HG02938 (cell line): ENCODE data around the gene PXDN.

Source experiments
- ATAC-seq: cut with Tn5 transposase; IDR thresholded peaks from one replicate; pipeline ENCODE4 v1.9.1; 2021; ENCODE audit warnings: mild to moderate bottlenecking, moderate library complexity; ENCODE audit not compliant: unreplicated experiment

PXDN gene

GRCh38 chr2:1670636-1671035 lies 73.7 kb downstream of the PXDN start:
- no peak for ATAC-seq

DNA sequence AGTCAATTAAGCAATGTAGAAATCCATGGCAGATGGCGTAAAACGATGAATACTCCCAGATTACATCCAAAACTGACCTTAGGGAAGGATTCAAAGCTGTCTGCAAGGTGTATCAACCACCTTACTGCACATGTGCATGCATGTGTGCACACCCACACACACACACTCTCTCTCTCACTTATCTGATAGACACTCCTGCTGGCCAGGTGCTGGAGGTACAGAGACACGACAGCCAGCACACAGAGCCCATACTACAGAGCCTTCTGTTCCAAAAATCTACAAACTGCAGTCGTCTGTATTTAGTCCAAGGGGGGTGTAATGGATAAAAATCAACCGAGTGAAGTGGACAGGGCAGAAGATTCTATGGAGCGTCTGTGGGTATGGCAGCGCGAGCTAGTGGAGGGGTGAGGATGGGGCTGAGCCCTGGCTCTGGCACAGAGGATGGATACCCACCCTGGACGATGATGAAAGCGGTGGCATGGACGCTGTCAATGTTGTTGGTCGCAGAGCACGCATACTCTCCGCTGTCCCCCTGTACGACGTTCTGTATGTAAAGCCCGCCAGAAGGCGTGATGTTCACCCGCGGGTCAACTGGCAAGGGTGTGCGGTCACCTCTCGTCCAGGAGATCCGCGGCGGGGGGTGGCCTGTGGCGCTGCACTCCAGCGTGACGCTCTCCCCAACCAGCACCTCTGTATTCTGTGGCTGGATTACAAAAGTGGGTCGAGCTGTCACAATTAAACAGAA lies 78.4 kb downstream of the PXDN start:
- no peak for ATAC-seq

GRCh38 chr2:1664698-1665097 lies 79.6 kb downstream of the PXDN start:
- ATAC-seq, result no peak

DNA sequence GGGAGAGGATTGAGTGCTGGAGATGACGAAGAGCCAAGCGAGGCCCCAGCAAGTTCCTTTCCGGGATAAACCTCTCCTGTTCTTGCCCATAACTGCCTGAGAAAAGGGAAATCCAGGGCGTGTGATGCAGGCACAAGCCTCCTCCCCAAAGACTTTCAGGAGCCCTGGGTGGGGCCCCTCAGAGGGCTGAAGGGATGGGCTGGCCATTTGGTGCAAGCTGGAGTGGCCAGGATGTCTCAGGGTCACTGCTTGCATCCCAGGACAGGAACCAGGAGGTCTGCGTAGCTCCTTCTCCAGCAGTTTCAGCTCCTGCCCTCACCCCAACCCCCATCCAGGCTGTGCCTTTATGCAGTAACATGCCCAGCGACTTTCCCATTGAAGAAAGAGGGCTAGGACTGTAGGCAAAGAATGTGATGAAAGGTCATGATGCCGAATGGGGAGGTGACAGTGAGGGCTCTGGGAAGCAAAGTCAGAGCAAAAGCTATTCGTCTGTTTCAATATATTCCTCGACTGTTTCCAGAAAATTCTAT lies 80.2 kb downstream of the PXDN start:
- no peak for ATAC-seq

DNA sequence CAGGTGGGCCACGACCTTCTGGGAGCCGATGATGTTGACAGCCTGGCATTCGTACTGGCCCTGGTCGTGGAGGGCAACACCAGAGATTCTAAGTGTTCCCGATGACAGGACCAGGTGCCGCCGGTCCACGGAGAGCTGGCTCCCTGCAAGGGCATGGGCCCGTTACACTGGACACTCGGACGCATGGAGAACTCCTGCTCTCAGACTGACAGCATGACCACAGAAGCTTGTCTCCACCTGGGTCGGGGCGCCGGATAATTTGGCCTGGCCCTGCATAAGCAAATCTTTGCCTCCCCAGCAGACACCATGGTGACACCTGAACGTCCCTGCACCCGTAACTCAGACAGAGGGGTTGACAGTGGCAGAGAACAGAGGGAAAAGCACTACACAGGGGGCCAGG lies 80.7 kb downstream of the PXDN start:
- ATAC-seq, result no peak

DNA sequence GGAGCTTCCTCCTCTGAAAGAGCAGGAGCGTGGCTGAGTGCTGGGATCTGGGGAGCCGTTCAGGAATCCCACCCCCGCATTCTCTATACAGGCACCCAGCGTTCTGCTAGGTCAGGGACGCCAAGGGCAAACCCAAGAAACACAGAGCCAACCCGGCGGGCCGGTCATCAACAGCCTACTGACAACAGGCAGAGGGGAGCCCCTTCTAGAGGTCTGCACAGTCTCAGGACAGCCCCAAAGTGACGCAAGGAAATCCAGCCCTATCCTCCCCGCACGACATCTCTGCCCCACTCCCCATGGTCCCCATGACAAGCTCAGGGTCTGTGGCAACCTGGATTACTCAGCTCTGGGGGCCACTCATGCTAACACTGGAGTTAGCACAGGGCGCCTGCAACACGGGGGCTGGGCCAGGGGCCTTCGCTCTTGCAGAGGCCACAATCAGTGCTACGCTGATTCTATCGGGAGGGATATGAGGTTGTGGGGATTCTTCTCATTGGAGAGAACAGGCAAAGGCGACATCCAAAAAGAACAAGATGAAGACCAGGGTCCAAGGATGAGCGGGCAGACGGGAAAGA lies 81.6 kb downstream of the PXDN start:
- ATAC-seq, result no peak

DNA sequence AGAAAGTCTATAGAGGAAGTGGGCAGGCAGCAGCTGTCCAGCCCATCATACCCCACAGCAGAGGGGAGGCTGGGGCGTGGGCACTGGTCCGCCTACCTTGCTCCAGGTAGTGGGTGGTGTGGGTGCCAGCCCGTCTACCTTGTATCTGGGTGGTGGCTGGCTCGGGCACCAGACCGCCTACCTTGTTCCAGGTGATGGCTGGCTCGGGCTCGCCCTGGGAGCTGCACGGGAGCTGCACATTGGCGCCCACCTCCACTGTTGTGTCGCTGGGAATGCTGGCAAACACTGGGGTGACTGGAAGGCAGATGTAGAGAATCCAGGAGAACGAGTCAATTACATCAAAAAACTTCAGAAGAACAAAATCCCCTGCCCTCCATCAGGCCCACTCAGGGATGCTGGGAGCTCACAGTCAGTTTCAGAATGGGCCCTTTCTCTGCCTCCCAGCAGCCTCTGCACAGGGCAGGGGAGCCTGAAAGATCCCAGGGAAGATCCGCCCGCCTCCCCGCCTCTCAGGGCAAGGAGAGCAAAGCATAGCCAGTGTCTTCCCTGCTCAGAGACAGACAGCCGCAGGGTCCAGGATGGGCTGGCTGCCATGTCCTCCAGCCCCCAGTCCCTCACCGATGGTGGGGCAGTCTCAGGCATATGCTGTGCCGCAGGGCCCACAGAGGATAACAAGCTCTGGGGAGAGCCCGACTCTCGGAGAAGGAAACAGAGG lies 82.3 kb downstream of the PXDN start:
- ATAC-seq, result no peak

DNA sequence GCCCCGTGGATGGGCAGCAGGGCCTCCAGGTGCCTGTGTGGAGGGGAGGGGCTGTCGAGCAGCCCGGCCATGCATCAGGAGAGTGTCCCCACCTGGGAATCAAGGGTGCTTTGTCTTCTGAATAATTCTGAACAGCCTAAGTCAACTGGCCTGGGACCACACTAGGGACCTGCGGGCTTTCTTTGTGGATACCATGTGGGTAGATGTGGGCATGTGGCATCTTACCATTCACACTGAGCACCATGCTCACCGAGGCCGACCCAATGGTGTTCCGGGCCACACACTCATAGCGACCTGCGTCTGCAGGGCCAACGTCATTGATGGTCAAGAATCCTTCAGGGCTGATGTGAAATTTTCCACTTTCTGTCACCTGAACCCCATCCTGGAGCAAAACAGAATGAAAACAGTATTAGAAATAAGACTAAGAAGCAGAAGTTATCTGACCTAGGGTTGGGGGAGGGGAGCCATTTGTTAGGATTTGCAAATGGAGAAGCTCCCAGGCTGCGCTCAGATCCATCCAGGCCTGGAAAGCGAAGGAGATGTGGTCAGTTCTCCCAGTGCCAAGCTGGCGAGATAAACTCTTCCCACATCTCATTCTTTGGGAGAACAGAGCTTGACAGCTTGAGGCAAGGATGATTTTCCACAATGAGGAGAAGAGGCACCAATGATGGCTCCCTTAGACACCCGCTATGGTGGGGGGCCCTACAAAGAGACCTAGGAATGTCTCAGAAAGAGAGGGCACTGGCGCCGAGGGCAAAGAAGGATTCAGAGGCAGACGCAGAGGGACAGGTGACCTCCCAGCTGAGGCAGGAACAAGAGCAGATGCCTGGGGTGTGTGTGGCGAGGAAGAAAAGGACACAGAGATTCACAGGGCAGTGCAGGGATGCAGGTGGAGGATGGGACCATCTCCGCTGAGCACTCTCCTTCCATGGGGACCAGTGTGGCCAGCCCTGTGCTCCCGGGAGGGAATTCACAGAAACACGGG lies 83.4 kb downstream of the PXDN start:
- ATAC-seq, result no peak

- ATAC-seq, result no peak
Observed at GRCh38 chr2:1659951-1660565, 84.3 kb downstream of the PXDN start.

- ATAC-seq, result no peak
Observed at GRCh38 chr2:1658394-1659151, 85.7 kb downstream of the PXDN start.

DNA sequence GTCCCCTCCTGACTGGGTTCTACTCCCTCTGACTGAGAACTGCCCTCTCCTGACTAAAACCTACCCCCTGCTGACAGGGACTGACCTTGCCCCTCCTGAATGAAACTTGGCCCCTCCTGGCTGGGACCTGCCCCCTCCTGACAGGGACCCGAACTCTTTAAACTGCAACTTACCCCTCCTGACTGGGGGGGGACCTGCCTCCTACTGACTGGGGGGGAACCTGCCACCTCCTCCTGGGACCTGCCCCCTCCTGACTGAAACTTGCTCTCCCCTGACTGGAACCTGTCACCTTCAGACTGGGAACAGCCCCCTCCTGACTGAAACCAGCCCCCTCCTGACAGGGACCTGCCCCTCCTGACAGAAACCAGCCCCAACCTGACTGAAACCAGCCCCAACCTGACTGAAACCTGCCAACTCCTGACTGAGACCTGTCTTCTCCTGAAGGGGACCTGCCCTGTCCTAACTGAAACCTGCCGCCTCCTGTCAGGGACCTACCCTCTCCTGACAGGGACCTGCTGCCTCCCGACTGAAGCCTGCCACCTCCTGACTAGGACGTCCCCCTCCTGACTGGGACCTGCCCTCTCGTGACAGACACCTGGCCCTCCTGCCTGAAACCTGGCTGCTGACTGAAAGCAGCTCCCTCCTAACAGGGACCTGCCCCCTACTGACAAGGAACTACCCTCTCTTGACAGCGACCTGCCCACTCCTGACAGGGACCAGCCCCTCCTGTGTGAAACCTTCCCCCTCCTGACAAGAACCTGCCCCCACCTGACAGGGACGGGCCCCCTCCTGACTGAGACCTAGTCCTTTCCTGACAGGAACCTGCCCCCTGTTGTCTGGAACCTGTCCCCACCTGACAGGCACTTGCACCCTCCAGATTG lies 87.1 kb downstream of the PXDN start:
- ATAC-seq, result no peak

GRCh38 chr2:1656326-1656960 lies 87.9 kb downstream of the PXDN start:
- no peak for ATAC-seq

- ATAC-seq, result no peak
Observed at GRCh38 chr2:1655461-1655860, 88.9 kb downstream of the PXDN start.

DNA sequence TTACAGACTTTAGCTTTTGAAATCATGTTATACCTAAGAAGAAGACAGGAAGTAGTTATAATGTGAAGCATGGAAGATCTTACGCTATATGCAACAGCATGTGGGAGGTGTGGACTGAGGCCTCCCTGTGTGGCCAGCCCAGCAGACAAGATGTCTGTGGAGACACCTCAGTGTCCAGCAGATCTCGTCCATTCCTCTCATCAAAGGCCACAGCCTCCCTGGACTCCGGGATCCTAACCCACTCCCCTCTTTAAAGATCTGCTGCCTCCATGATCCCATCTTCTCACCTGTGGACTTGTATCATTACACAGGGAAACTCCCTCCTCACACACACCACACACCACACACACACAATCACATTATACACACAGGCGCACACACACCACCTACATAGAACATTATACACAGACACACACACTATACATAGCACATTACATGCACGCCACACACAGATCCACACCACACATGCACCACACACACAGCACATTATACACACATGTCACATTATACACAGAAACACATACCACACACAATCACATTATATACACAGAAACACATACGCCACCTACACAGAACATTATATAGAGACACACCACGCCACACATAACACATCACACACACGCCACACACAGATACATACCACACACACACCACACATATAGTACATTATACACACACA lies 89.5 kb downstream of the PXDN start:
- no peak for ATAC-seq

- no peak for ATAC-seq
Observed at GRCh38 chr2:1653956-1654695, 90.2 kb downstream of the PXDN start.

- no peak for ATAC-seq
Observed at GRCh38 chr2:1652034-1652790, 92.1 kb downstream of the PXDN start.
